GM18498 (cell line): ENCODE data around the gene MAT2A.
A peak's percentile ranks its signal among the peaks of the same experiment; 100 is the strongest.
"Not testable (repeated sequence)": the region's sequence is repeated elsewhere in the genome, so short reads cannot be mapped to it uniquely, and the experiment has no call there.

Experiments
- ATAC-seq: cut with Tn5 transposase; IDR thresholded peaks from one replicate; pipeline ENCODE4 v1.9.1; 2021; ENCODE audit warnings: mild to moderate bottlenecking, moderate library complexity; ENCODE audit not compliant: unreplicated experiment

MAT2A gene

DNA sequence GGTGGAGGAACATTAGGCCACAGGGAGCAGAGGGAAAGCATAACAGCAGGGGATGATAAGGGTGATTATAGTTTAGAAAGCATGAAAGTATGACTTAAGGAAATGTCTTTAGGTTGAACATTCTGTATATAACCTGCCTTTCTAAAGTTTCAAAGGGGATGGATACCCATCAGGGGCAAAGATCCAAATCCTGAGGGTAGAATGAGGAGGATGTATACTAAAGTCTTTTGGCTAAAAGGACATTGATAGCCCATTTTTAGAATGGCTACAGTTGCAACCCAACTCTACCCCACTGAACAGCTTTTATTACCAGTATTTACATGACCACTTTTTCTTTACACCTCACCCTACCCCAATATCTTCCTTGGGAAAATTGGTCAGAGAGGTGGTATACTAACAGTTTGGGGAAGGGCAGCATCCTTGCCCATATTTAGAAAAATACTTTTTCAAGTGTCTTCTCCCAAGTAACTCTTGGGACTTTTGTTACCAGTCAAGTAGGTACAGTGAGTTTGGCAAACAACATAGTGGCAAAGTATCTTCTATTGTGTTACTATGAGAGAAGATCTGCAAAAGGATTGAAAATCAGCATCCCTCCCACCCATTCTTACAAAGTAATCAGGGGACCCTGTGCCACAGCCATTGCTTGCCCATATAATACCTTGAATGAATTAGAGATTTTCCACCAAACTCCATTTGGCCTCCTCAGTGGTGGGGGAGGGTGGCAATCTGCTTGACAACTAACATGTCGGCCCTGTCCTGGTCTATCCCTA lies 8.3 kb downstream of the MAT2A start:
- no peak for ATAC-seq

DNA sequence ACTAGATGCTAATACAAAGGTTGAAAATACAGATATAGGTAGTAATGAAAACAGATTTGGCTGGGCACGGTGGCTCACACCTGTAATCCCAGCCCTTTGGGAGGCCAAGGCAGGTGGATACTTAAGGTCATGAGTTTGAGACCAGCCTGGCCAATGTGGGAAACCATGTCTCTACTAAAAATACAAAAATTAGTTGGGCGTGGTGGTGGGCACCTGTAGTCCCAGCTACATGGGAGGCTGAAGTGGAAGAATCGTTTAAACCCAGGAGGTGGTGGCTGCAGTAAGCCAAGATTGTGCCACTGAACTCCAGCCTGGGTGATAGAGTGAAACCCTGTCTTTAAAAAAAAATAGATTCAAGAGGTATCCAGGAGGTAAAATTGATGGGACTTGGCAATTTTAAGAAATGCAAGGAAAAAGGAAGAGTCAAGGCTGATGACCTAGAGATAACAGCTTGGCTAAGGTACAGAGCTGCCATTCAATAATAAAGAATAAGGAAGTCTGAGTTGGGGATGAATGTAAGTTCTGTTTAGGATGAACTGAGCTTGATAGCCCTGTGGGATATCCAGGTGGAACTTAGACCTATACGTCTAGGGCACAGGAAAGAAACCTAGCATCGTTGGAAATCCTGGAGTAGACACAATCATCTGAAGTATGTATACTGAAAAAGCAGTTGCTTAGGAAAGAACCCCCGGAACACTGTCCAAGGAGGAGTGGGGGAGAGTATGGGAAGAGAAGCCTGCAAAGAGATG lies 9.1 kb downstream of the MAT2A start:
- ATAC-seq: no peak

DNA sequence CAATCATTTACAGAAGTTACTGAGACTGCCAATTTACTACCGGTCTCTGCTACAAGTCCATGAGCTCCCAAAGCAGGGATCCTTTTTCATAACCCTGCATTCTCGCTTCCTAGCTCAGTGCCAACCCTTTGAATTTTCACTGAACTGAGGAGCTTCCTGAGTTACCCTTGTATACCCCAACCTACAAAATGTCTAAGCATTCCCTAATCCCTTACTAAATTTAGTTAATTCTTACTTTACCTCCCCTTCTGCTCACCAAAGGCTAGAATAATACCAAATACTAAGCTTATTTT lies 9.6 kb downstream of the MAT2A start:
- no peak for ATAC-seq

DNA sequence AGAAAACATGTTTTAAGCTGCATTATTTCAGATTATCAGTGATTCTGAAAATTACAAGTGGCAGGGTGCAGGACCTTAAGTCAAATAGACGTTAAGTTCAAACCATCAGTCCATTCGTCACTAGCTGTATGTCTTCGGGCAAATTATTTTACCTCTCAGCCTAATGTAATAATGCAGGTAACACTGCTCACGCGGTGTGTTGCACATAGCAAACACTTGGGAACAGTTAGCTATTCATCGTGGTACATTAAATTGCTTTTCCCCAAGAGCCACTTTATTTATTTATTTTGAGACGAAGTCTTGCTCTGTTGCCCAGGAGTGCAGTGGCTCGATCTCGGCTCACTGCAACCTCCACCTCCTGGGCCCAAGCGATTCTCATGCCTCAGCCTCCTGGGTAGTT lies 10.1 kb downstream of the MAT2A start:
- ATAC-seq: no peak

DNA sequence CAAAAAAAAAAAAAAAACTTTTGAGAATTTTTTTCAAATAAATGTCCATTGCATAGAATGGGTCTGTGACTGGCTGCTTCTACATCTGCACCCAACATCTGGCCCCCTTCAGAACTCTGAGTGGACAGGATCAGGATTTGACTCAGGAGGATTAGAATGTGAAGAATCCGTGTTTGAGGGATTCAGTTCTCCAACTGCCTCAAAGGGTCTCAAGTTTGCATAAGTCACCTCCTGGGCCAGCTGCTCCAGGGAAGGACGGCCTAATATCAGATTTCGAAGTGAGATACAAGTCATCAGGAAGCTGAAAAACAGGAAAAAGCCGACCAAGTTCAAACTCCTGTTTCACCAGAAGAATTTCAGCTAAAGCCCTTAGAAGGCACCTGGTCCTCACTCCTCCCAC lies 10.9 kb downstream of the MAT2A start:
- ATAC-seq: no peak

DNA sequence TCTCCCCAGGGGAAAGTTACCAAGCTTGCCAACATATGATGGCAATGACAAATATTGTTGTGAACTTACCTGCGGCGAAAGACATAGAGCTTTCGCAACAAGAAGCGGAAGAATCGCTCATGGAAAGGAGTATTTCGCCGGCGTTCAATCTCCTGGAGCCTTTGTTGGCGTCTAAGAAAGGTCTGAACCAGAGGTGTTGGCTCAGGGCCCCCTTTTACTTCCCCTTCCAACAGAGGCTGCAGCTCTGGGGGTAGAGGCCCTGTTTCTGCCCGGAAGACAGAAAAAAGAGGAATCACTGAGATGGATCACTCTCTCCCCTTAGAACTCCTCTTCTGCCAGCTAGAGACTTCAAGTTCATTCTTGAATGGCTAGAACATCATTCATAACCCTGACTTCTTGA lies 11.5 kb downstream of the MAT2A start:
- ATAC-seq: no peak

DNA sequence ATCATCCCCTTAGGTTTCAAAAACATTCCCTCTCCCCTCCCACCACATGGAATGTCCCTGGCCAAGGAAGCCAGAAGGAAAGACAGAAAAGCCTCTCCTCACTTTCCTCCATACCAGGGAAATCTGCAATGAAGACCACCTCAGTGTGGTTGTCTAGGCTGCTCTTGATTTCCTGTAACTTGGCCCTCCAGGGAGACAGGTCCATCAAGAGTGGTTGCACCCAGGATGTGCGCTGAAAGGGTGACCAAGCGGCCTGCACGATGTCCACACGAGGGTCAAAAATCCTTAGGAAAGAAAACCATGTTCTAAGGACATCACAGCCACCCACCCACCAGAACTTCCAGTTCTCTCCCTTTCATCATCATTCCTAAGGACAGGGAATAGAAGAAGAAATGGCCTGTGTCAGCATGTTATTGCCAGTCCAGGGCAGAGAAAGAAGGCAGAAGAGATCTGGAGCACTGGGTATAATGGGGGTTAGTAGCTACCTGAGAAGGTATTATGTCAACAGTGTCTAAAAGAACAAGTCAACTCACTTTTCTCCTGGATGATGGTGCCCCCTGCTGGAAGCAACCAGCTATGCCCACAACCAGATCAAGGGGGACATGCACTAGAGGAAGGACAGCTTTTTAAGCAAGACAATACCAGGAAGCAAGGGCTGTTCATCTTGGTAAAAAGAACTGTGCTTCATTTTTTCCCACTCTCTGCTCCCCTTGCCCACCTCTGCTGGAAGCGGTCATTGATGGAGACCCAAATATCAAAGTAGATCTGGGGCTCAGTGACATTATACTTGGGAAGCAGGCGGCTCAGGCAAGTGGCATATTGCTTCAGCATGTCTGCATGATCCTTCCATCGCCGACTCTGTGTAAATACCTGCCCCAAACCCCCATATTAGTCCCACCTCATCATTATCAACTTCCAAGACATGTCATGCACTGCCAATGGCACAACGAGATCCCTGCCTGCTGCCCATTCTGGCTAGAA lies 13.0 kb downstream of the MAT2A start:
- peak; percentile 75 for ATAC-seq

DNA sequence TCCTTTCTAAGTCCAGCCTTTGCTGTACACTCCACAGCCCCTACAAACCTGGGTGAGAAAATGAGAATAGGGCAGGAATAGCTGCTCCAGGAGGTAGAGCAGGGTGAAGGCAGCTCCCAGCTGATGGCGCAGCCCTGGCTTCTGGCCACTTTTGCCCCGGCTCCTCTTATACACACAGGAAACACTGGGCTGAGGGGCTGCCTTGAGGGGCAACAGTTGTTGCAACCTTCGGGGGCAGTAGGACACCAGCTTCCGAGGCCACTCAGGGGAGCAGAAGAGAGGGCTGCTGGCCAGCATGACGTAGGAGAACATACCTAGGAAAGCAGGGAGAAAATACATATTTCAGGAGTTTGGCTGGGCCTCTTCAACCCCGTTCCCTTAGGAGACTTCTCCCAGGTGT lies 14.2 kb downstream of the MAT2A start:
- no peak for ATAC-seq

DNA sequence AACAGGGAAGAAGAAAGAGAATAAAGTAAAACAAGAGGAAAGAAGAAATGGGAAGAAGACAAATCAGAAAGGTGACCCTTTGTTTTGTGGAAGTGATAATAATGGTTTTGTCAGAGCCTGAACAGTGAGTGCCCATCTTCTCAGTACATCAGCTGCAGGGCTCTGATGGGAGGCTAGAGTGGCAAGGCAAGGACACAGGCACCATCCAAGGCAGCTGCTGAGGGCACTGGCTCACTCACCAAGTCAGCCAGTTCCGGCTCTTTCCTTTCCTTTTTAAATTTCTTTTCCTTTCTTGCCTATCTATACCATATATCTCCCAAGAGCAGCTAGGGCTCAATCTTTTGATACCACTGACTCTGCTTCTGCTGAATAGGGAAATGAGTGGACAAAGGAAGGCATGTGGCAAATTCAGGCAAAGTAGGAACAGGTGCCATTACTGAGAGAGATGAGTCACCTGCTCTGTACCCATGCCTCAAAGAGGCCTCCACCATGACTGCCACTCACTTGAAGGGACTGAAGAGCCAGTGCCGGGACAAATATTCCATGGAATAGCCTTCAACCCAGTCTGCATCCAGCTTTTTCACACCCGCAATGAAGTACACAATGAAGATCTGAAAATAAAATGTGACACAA lies 16.1 kb downstream of the MAT2A start:
- ATAC-seq: no peak

DNA sequence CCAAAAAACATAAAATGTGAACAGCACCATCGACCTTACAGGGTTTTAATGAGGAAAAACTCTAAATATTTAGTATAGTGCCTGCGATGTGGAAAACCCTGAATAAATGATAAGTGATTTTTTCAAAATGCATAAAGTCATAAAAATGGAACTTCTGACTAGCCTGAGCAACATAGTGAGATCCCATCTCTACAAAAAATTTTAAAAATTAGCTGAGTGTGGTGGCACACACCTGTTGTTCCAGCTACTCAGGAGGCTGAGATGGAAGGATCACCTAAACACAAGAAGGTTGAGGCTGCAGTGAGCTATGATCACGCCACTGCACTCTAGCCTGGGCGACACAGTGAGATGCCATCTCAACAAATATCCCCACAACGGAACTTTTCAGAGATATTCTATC lies 18.2 kb downstream of the MAT2A start:
- ATAC-seq: no peak

DNA sequence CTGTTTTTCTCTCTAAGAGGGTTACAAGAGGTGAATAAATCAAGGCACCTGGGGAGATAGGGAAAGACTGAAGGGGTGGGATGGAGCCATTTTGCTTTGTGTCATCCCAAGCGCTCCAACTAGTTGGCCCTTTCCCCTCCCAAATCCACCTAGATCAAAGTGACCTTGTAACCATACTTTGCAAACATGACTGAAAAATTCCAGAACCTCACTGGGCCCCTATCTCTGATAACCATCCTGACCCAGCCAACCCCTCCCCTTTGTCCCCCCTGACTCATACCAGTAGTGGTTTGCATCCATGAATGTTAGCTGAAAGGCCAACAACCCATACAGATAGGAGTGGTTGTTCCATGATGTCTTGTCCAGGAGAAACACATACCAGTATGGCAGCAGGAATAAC lies 19.2 kb downstream of the MAT2A start:
- no peak for ATAC-seq

DNA sequence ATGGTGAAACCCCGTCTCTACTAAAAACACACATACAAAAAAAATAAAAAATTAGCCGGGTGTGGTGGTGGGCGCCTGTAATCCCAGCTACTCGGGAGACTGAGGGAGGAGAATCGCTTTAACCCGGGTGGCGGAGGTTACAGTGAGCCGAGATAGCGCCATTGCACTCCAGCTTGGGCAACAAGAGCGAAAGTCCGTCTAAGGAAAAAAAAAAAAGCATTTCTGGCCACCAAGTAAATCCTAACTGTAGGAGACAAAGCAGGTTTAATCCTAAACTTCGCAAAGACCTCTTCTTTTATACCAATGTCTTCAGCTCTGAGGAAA lies 21.4 kb downstream of the MAT2A start:
- ATAC-seq: not testable (repeated sequence)

DNA sequence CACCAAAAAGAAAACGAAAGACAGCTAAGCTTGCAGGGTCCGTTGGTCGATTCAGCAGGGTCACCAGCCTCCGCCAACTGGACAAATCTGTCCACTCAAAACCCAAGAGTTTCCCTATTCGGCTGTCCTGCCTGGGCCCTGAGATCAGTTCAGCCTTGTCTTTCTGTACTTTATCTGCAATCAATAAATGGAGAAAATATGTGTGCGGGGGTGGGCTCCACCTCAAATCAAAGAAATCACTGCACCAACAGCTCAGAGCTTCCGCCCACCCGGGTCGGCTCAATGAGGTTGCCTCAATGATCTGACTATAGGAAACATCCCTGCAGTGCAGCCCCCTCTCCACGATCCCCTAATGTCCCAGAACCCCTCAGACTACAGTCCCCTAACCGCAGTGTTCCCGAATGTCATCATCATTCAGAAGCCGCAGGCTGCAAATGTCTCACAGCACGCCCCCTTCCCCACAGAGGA lies 21.9 kb downstream of the MAT2A start:
- ATAC-seq: peak; percentile 12

DNA sequence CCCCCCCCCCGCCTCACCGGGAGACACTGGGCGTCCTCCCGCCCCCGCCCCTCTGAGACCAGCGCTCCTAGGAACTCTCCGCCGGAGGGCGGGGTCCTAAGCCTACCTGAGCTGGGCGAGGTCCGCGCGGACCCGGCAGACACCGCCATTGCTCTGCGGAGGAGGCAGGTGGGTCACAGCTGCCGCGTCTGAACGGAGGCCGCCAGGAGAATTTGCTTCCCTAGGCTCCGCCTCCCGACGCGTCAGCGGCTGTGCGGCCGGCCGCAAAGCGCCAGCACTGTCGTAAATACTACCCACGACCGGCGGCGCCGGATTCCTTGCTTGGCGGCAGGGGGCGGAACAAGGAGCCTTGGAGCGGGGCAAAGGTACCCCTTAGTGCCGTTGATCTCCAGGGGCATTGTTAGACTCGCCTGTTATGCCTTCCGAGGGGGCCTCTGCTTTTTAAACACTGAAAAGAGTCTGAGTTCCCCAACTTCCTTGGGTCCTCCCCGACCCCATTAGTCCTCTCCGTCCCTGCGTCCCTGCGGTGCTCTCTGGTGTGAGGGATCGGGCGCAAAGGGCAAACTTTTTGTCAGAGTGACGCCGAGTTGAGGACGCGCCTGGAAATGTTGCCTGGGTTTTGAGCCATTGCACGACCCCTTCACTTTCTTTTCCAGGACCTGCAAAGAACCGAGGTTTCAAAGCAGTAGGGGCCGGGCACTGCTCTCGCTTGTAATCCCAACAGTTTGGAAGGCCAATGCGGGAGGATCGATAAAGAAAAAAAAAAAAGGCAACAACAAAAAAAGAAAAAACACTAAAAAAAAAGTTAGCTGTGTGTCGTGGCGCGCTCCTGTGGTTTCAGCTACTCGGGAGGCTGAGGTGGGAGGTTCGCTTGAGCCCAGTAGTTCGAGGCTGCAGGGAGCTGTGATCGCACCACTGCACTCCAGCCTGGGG lies 22.6 kb downstream of the MAT2A start, which contains the start of gene GGCX:
GGCX (minus strand) TSS at position 214 of the 933 bp plus-strand sequence; CDS start at position 149, 65 bp downstream.
- peak; percentile 92 for ATAC-seq

DNA sequence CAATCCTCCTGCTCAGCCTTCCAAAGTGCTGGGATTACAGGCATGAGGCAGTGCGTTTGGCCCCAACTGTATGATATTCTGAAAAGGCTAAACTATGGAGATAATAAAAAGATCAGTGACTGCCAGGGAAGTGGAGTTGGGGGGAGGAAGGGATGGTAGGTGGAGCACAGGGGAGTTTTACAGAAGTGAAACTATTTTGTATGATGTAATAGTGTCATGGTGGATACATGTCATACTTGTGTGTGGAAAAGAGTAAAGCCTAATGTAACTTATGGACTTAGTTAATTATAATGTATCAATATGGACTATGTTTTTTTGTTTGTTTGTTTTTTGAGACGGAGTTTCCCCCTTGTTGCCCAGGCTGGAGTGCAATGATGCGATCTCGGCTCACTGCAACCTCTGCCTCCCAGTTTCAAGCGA lies 25.2 kb downstream of the MAT2A start:
- ATAC-seq: no peak

DNA sequence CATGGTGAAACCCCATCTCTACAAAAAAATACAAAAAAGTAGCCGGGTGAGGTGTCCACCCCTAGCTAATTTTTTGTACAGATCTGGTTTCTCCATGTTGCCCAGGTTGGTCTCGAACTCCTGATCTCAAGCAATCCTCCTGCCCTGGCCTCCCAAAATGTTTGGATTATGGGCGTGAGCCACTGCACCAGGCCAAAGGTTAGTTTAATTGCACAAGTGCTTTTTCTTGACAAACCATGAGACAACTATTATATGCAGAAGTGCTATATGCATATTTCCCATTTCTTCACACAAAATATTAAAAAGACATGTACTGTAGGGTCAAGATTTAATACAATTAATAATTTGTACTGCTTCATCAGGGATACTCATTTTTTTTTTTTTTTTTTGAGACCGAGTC lies 27.3 kb downstream of the MAT2A start:
- ATAC-seq: no peak

DNA sequence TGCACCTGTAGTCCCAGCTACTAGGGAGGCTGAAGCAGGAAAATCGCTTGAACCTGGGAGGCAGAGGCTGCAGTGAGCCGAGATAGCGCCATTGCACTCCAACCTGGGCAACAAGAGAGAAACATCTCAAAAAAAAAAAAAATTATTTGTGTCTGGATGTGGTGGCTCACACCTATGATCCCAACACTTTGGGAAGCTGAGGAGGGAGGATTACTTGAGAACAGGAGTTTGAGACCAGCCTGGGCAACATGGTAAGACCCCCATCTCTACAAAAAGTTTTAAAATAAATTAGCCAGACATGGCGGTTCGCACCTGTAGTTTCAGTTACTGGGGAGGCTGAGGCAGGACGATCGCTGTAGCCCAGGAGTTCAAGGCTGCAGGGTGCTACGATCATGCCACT lies 36.8 kb downstream of the MAT2A start:
- no peak for ATAC-seq

DNA sequence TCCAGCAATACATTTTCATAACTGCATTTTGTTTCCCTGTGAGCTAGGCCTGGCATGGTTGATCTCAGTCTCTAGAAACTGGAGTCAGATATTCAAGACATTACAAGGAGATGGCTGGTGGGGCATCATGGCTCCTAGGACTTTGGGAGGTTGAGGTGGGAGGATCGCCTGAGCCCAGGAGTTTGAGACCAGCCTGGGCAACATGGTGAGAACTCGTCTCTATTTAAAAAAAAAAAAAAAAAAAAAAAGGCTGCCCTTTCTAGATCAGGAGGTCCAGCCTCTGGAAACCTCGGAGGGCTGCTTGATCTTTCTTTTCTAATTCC lies 38.1 kb downstream of the MAT2A start:
- no peak for ATAC-seq

DNA sequence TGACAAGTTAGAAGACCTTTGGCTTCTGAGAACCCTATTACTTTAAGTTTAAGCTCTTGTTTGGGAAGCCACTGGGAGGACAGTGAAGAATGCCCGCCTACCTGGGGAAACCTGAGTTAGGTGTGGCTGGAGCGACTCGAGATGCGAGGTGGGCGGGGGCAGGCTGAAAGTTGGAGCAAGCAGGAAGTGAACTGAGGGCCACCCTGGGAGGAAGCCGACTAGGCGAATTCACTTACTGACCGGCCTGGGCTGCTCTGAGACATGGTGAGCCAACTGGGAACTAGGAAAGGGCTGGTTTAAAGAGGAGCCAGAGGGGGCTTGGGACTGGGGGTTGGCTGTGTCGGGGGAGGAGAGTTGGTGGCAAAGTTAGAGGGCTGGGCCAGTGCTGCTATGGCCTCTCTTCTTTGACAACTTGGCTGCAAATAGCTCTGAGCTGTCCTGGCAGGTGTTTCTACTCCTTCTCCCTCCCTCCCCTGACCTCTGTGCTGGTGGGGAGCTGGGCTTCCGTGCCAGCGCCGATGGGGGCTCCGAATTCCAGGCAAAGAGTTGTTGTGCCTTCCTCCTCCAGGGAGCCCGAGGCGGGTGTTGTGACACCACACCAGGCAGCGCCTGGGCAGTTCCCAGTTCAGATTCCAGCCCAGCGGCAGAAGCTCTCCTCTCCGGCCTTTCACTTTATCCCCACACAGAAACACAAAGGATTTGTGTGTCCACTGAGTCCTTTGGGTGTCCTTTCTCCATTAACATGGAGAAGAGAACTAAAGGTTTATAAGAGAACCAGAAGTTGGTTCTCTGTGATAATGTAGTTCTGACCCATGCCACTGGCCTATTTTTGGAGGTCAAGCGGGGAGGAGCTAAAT lies 38.6 kb downstream of the MAT2A start, which contains the start of gene VAMP8:
VAMP8 (plus strand) TSS at position 201 of the 857 bp plus-strand sequence; CDS start at position 262, 61 bp downstream.
- peak; percentile 77 for ATAC-seq
